Measurements from ENCODE around the gene SLC6A7.

SLC6A7 gene

GRCh38 chr5:150176745-150177477, 13.0 kb upstream of the SLC6A7 start:
- no peak for TF ChIP-seq YY1 (IDR thresholded peaks at IDR 0.05; ENCODE audit: low read depth)
- no peak for TF ChIP-seq CREB1 (IDR thresholded peaks at IDR 0.05; ENCODE audit: low read depth)
- TF ChIP-seq MAX (IDR thresholded peaks at IDR 0.05), result no peak
- no peak for TF ChIP-seq TAF1 (IDR thresholded peaks at IDR 0.05; ENCODE audit: low read depth)

- TF ChIP-seq TCF12 (IDR thresholded peaks at IDR 0.05; ENCODE audit: low read depth), result no peak
- TF ChIP-seq ZBTB7A (IDR thresholded peaks at IDR 0.05; ENCODE audit: low read depth), result no peak
These were observed 12.1 kb upstream of the SLC6A7 start for GRCh38 chr5:150177721-150178120.

GRCh38 chr5:150178262-150178661, 11.6 kb upstream of the SLC6A7 start:
- TF ChIP-seq TEAD4 (IDR thresholded peaks at IDR 0.05) (no peak), CREB1 (IDR thresholded peaks at IDR 0.05; ENCODE audit: low read depth) (no peak), EGR1 (IDR thresholded peaks at IDR 0.05) (no peak), RAD21 (IDR thresholded peaks at IDR 0.05; ENCODE audit: low read depth) (no peak), ZBTB7A (IDR thresholded peaks at IDR 0.05; ENCODE audit: low read depth) (no peak)

GRCh38 chr5:150179019-150179620, 10.7 kb upstream of the SLC6A7 start:
- TF ChIP-seq USF1 (IDR thresholded peaks at IDR 0.05) (no peak), EGR1 (IDR thresholded peaks at IDR 0.05) (no peak), CEBPB (IDR thresholded peaks at IDR 0.05) (no peak), FOXM1 (IDR thresholded peaks at IDR 0.05; ENCODE audit: borderline replicate concordance, low read depth) (no peak), MAX (IDR thresholded peaks at IDR 0.05) (no peak), RAD21 (IDR thresholded peaks at IDR 0.05; ENCODE audit: low read depth) (no peak), REST (IDR thresholded peaks at IDR 0.05; ENCODE audit: low read depth) (no peak), NFIC (IDR thresholded peaks at IDR 0.05) (no peak), EP300 (IDR thresholded peaks at IDR 0.05; ENCODE audit: borderline replicate concordance) (no peak), TEAD4 (IDR thresholded peaks at IDR 0.05) (no peak), ZBTB7A (IDR thresholded peaks at IDR 0.05; ENCODE audit: low read depth) (no peak), TAF1 (IDR thresholded peaks at IDR 0.05; ENCODE audit: low read depth) (no peak), YY1 (IDR thresholded peaks at IDR 0.05; ENCODE audit: low read depth) (no peak), TCF12 (IDR thresholded peaks at IDR 0.05; ENCODE audit: low read depth) (no peak)

- no peak for TF ChIP-seq ZBTB7A (IDR thresholded peaks at IDR 0.05; ENCODE audit: low read depth)
- no peak for TF ChIP-seq TEAD4 (IDR thresholded peaks at IDR 0.05)
- no peak for TF ChIP-seq EP300 (IDR thresholded peaks at IDR 0.05; ENCODE audit: borderline replicate concordance)
- TF ChIP-seq EGR1 (IDR thresholded peaks at IDR 0.05), result no peak
- no peak for TF ChIP-seq CEBPB (IDR thresholded peaks at IDR 0.05)
- TF ChIP-seq FOXM1 (IDR thresholded peaks at IDR 0.05; ENCODE audit: borderline replicate concordance, low read depth), result no peak
- no peak for TF ChIP-seq TAF1 (IDR thresholded peaks at IDR 0.05; ENCODE audit: low read depth)
- TF ChIP-seq YY1 (IDR thresholded peaks at IDR 0.05; ENCODE audit: low read depth), result no peak
- TF ChIP-seq CREB1 (IDR thresholded peaks at IDR 0.05; ENCODE audit: low read depth), result no peak
- no peak for TF ChIP-seq NFIC (IDR thresholded peaks at IDR 0.05)
- no peak for TF ChIP-seq MAX (IDR thresholded peaks at IDR 0.05)
- no peak for TF ChIP-seq TCF12 (IDR thresholded peaks at IDR 0.05; ENCODE audit: low read depth)
- TF ChIP-seq REST (IDR thresholded peaks at IDR 0.05; ENCODE audit: low read depth), result no peak
- TF ChIP-seq RAD21 (IDR thresholded peaks at IDR 0.05; ENCODE audit: low read depth), result no peak
- TF ChIP-seq USF1 (IDR thresholded peaks at IDR 0.05), result no peak
These were observed 9.4 kb upstream of the SLC6A7 start for GRCh38 chr5:150180241-150181026.

All from Ishikawa (cell line).